Stimulated activated CD8-positive, alpha-beta memory T cell treated with anti-CD3 and anti-CD28 coated beads, Interleukin-4, amount 100 ng/mL, for 24 hours (primary cell): ENCODE results near the gene NOP16.
"Not testable (repeated sequence)": the region's sequence is repeated elsewhere in the genome, so short reads cannot be mapped to it uniquely, and the experiment has no call there.

Experiments used
- DNase-seq: peaks from one replicate; pipeline ENCODE4 v3.0.0-alpha.2; 2020; ENCODE audit warnings: low read depth

Gene NOP16

DNA sequence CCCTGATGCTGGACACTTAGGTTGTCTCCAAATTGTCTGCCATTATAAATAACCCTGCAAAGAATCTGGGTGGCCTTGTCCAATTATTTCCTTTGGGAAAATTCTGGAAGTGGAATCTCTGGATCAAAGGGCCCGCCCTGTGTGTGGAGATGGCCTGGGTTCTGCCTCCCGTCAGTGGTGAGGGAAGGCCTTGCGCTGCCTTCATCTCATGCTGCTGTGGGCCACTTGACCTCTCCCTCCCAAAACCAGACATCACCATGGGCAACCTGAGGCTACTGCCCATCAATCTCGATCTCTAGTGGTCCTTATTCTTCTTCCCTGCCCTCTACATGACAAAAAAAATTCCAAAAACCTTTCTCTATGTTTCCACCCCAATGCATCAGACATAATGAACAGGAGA lies 21.4 kb upstream of the NOP16 start:
- no peak for DNase-seq

DNA sequence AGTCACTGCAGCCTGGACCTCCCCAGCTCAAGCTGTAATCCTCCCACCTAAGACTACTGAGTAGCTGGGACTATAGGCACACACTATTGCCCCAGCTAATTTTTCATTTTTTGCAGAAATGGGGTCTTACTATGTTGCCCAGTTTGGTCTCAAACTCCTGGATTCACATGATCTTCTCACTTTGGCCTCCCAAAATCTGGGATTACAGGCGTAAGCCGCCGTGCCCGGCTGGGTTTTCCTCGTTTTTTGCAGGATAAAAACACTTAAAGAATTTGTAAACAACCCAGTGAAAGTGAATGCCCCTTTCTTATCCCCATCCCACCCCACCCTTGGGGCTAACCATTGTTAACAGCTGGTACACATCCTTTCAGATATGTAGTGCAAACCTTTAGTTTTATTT lies 20.2 kb upstream of the NOP16 start:
- no peak for DNase-seq

DNA sequence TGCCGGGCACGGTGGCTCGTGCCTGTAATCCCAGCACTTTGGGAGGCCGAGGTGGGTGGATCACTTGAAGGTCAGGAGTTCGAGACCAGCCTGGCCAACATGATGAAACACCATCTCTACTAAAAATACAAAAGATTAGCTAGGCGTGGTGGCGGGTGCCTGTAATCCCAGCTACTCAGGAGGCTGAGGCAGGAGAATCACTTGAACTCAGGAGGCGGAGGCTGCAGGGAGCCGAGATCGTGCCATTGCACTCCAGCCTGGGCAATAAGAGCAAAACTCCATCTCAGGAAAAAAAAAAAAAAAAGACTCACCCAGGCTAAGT lies 19.8 kb upstream of the NOP16 start:
- not testable (repeated sequence) for DNase-seq

DNA sequence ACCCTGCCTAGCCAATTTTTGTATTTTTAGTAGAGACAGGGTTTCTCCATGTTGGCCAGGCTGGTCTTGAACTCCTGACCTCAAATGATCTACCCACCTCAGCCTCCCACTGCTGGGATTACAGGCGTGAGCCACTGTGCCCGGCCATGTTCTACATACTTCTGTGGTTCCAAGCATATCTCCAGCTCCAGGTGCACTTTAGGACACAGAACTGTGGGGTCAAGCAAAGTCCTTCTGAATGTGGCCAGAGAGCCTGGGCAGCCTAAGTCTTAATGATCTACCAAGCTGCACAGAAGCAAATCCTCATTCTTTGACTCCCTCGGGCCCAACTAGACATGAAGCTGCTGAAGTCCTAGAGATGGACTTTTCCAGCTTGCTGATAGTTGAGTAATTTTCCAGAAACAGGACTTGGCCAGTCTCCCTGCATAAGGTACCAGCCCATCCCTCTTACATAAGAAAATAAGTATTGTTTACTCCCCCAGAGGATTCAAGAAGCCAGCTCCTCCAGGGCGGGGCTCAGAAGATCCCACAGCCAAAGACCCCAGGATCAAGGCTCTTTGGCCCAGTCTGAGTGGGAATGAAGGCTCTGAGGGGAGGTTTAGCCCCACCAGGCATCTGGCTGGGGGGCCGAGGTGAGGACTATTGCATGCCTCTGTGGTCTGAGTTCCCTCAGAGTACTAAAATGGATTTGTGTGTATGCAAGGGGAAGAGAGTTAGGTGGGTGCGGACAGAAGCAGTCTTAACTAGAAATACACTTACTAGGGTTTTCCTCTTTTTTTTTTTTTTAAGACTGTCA lies 19.3 kb upstream of the NOP16 start:
- no peak for DNase-seq

DNA sequence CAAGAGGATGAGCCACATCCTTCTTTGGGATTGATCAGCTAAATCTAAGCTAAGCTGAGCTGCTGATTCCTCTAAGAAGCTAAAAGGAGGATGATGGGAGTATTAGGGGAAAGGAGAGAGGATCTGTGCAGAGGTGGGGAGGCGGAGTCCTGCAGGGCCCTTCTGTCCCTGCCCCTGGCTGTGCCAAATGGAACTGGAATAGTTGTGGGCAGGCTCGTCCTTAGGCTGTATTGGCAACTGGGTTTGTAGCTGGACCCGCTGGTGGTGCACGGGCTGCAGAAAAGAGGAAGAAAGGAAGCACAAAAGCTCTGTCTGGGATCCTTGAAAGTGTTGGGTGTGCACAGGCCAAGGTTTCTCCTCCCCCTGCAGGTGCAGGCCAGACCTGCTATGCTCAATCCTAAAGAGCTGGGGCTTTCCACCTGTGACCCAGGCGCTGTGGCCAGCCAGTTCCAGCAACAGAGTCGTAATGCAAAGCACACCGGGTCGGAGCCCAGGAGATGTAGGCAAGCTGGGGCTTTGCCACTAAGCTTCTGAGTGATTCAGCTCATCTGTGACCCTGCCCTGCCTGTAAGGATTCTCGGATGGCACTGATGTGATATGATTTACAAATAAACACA lies 18.1 kb upstream of the NOP16 start:
- no peak for DNase-seq

DNA sequence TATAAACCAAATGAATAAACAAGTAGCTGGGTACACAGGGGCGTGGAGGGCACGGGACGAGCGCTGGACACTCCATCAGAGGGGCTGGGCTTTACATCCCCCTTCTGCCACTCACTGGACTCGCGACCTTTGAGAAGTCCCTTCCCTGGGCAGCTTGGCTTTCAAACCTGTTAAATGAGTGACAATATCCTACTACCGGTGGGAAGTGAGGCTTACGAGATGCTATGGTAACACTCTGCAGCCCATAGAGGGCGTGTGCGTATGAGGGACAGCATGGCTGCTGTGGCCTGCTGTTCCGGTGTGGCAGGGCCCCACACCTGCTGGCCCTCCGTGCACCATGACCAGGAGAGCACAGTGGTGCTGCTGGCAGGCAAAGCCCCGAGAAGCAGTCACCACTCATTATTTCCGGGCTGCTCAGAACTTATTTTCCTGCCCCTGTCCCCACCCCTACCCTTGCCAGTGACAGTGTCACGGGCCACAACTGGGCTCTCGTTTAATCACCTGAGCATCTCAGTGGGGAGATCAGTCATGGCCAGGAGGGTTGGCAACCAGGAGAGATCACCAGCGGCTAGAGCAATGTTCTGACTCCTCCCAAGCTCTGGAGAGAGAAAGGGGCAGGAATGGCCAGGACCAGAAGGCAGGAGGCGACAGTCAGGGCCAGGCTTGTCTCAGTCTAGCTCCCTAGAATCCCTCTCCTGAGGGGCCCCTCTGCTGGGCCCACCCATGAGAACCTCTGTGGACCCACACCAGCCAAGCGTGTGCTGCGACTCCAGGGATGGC lies 17.4 kb upstream of the NOP16 start:
- no peak for DNase-seq

DNA sequence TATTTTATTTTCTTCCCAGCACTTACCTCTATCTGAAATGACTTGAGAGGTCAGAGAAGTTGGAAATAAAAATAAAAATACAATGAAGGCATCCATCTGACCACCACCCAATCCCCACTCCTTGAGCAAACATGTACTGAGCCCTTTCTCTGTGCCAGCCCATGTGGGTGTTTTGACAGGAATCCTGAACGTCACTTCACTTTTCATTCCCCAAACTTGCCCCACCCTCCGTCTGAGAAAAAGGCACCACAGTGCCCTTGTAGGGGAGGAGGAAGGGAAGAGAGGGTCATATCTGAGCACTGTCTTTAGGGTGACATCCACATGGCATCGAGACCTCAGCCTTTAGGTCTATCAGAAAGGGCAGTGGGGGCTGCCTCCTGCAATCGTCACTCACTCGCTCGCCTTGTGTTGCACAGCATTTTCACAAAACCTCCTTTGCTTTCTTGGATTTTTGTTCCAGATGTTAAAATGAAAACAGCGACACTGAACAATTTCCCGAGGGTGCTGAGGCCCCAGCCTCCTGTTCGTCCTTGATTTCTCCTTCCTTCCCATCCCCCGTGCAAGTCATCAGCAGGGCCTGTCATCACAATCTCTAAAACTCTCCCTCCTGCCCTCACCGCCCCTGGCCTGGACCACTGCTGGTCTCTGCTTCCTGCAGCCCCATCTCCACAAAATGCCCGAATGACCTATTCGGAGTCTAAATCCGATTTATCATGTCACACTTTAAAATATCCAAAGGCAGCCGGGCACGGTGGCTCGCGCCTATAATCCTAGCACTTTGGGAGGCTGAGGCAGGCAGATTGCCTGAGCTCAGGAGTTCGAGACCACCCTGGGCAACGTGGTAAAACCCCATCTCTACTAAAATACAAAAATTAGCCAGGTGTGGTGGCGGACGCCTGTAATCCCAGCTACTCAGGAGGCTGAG lies 13.1 kb upstream of the NOP16 start:
- DNase-seq: no peak

DNA sequence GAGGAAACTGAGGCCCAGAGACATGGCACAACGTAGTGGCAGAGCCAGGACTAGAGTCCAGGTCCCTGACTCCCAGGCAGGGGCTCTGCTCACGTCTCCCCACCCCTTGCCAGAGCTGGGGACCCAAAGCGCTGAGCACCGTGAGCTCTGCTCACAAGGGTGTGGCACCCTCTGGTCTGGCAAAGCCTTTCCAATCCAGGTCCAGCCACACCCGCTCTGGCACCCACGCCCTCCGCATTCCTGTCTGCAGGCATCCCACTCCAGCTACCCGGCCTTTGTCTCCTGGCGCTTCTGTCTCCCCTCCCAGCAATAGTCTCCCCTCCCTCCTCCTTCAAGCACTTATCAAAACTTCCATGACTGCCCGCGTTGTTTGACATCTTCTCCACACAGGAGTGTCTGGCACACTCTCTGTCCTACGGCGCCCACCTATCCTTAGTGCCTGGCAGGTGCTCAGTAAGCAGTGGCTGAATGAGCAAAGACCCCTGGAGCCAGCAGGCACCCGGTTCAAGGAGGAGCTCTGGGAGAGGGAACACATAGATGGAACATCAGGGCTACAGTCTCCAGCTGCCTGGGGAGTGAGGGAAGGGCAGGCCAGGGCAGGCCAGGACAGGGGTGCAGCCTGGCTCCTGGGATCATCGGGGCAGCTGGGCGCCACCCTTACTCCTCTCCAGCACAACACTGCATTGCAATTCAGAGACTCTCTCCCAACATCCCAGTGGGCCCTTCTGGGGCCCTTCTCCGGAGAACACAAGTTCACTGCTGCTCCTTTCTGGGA lies 12.2 kb upstream of the NOP16 start:
- DNase-seq: no peak

DNA sequence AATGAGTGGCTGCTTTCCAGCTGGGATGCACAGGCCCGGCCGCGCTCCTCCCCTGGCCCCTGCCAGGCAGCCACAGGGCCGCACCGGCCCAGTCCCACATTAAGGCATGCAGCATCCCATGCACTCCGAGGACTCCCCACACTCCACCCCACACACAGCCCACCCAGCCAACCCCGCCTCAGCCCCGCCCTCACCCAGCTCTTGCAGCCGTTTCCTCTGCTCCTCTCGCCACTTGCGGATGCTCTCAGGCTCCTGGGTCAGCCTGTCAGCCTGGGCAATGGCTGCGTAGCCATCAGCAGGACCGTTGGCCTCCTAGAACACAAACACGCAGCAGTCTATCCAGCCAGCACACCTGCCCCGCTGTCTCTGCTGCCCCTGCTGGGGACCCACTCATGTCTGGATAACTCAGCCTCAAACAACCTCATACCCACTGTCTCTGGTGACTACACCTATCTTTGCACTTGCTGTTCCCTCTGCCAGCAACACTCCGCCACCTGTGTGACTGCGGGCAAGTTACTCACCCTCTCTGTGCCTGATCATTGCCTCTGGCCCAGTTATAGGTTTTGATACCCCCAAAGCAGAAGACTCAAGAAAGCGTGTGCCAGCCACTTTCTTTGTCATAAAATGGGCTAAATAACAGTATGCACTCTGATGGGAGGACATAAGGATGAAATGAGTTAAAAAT lies 9.5 kb upstream of the NOP16 start:
- DNase-seq: no peak

DNA sequence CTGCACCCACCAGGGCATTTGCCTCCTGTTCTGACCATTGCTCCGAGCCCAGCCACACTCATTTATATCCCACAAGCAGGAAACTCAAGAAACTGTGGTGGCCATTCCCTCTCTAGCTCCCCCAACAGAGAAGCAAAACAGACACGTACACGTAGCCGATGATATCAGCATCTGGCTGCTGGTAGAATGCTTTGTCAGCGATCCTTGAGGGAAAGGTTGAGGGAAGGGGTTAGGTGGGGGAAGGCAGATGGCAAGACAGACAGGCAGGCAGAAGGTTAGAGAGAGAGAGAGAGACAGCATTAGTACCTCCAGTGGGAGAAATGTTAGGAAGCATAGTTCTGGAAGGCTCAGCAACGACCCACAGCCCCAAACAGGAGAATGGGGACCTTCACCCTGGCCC lies 7.9 kb upstream of the NOP16 start:
- DNase-seq: no peak

DNA sequence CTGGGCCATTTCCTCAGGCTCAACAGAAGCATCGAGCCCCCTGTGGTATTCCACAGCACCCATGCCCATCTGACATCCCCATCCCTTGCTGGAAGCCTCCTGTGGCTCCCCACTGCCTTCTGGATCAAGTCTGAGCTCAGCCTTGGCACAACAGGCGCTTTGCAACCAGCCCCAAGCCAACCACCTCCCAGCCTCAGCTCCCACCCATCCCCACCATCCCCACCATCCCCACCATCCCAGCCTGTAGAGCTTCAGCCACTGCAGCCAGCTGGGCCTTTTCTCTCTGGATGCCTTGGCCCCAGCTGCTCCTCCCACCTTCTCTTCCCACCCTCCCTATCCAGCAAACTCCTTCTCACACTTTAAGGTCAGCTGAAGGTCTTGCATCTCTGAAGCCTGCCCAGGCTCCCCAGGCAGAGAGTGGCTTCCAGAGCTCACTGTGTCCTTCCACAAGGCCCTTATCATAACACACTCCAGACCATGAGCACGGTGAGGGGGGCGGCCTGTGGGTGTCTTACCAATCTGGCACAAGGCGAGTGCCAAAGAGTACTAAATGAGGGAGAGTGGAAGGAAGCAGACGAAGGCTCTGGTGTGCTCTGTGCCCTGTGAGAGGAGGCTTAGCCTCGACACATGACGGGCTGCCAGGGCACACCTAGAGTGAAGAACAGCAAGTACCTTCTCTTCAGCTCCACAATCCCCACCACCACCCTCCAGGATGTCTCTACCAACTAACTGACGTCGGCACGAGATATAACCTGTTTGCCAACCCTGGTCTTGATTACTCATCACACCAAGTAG lies 6.7 kb upstream of the NOP16 start:
- DNase-seq: no peak

DNA sequence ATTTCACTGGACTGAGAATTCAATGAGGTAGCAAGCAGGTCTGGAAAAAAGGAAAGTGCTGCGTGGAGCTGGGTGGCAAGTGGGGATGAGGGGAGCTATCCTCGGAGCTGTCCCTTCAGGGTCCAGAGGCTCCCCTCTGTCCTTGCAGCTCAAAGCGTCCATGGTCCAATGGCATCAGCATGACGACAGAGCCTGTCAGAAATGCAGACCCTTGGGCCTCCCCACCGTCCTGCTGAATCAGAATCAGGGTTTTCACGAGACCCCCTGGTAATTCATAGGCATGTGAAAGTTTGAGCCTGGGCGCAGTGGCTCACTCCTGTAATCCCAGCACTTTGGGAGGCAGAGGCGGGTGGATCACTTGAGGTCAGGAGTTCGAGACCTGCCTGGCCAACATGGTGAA lies 5.7 kb upstream of the NOP16 start:
- DNase-seq: no peak

DNA sequence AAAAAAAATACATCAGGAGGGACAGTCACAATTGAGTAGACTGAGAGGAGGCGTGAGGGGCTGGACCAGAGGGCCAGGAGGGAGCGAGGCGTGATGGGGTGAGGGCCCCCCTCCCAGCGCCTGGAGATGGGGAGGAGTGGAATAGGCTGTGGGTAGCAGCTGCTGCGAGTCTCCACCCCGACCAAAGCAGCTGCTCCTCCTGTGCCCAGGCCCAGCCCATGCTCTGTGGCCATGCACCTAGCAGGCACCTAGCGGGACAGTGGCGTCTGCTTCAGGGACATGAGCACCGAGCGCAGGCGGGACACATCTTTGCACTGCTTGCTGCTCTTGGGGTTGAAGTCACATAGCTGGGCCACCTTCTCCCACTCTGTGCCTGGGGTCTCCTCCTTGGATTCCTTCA lies 4.1 kb upstream of the NOP16 start:
- DNase-seq: no peak

DNA sequence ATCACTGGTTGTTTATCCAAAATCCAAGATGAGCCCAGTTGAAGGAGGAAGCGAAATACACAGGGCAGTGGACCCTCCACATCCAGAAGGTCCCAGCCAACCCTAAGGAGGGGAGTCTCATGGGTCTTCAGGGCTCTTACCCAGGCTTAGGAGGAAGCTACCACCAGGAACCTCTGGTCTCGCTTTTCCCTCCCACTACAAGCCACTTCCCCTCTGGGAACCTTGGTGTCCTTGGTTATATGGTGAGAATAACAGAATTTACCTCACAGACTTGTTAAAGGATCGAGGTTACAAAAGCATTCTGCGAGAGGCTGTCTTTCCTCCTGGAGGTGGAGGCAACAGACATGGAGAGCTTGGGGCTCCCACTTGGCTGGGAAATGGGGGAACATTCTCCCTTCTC lies 3.6 kb upstream of the NOP16 start:
- no peak for DNase-seq

DNA sequence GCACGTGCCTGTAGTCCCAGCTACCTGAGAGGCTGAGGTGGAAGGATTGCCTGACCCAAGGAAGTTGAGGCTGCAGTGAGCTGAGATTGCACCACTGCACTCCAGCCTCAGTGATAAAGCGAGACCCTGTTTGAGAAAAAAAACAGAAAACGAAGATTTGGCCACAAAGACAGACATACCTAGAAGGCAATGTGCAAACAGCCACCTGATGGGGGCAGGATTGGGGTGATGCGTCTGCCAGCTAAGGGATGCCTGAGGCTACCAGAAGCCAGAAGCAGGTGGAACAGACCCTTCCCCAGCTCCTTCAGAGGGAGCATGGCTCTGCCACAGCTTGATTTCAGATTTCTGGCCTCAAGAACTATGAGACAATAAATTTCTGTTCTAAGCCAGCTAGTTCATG lies 3.1 kb upstream of the NOP16 start:
- DNase-seq: no peak

DNA sequence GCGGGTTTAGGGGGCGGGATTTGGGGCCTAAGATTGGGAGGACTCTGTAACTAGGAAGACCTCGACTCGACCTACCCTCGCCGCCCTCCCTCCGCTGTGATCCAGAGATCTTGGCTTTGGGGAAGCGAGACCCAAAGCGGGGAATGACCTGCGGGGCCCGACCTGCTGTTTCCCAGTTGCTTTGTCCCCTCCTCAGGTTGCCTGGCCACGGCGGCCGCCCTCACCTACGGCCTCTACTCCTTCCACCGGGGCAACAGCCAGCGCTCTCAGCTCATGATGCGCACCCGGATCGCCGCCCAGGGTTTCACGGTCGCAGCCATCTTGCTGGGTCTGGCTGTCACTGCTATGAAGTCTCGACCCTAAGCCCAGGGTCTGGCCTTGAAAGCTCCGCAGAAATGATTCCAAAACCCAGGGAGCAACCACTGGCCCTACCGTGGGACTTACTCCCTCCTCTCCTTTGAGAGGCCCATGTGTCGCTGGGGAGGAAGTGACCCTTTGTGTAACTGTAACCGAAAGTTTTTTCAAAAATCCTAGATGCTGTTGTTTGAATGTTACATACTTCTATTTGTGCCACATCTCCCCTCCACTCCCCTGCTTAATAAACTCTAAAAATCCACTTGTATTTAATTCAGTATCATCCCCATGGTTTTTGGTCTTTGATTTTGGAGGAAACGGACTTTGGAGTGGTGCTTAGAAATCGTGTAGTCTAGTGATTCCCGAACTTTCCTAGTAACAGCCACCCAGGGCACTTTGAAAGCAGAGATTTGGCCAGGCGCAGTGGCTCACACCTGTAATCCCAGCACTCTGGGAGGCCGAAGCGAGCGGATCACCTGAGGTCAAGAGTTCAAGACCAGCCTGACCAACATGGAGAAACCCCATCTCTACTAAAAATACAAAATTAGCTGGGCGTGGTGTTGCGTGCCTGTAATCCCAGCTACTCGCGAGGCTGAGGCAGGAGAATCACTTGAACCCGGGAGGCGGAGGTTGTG lies 1.0 kb upstream of the NOP16 start:
- DNase-seq: no peak

DNA sequence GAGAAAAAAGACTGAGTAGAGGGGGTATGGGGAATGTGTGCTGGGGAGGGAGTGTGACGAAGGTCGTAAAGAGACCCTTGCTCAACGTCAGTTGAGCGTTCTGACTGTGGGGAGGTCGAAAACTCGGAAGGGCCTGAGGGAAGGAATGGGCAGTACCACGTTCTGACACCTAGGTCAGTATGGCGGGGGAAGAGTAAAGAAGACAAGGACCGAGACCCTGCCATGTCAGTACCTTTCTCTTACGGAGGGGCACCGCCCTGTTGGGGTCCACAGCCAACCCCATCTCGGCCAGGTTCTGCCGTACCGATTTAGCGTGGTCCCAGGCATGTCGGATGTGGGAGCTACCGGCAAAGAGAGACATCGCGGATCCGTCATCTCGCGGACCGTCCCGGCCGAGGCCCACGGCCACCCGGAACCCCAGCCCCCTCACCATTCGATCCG lies 375 bp downstream of the NOP16 start:
- no peak for DNase-seq

DNA sequence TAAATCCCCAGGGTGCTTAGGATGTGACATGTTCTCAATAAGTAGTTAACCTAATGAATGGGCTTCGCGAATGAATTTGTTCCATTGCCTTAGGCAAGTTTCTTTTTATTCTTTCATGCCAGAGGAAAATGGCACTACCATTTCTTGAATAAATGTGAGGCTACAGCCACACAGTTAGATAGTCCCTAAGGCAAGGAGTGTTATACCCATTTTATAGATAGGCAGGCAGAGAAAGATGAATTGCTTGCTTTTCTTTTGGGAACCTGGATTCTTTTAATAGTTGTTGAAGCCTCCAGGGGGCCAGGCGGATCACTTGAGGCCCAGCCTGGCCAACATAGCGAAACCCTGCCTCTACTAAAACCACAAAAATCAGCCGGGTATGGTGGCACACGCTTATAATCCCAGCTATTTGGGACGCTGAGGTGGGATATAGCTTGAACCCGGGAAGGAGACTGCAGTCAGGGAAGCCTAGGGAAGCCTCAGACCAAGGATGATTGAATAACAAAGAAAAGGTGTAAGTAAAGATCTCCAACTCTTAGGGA lies 943 bp downstream of the NOP16 start:
- DNase-seq: no peak
